Measurements from ENCODE around the gene TARS1. TPM values are rescaled to one million over a fixed set of nuclear protein-coding genes. Genes with fewer than 3 reads are reported as not detected.

The TARS1 gene
- total RNA-seq, 1 experiment from 2014 or later = 201 TPM

GRCh38 chr5:33472805-33473409 lies 32.1 kb downstream of the TARS1 start:
- BruUV-seq (replicated peaks) = no TSS peak
- Mint-ChIP-seq H3K27ac (ENCODE audit: unreplicated experiment) (no peak overlapping the region), H3K9me3 (ENCODE audit: low read depth, unreplicated experiment) (peaks cover 3% of the 10 kb centered on the region), H3K27me3 (ENCODE audit: unreplicated experiment) (no peaks in the 10 kb centered on the region), H3K36me3 (ENCODE audit: insufficient read depth, unreplicated experiment) (peaks cover 91% of the 10 kb centered on the region), H3K4me3 (ENCODE audit: low read depth, unreplicated experiment) (no peak overlapping the region), H3K4me1 (ENCODE audit: low read depth, unreplicated experiment) (peaks cover 8% of the 10 kb centered on the region)
- intact Hi-C loops (cut with micrococcal nuclease; ENCODE audit: unreplicated experiment) = no loop called here
- CTCF ChIA-PET = no interaction called here
- TF ChIP-seq CTCF (IDR thresholded peaks at IDR 0.05; ENCODE audit: unreplicated experiment) = no peak
- DNase-seq = no peak

- intact Hi-C loops (cut with micrococcal nuclease; ENCODE audit: unreplicated experiment) = no loop called here
- no peaks in the 10 kb centered on the region for H3K27me3 Mint-ChIP-seq (ENCODE audit: unreplicated experiment)
- BruUV-seq (replicated peaks) = no TSS peak
- no peak overlapping the region for H3K27ac Mint-ChIP-seq (ENCODE audit: unreplicated experiment)
- no peak overlapping the region for H3K4me3 Mint-ChIP-seq (ENCODE audit: low read depth, unreplicated experiment)
- H3K4me1 Mint-ChIP-seq (ENCODE audit: low read depth, unreplicated experiment) = peaks cover 8% of the 10 kb centered on the region
- no peak for DNase-seq
- peaks cover 81% of the 10 kb centered on the region for H3K36me3 Mint-ChIP-seq (ENCODE audit: insufficient read depth, unreplicated experiment)
- TF ChIP-seq CTCF (IDR thresholded peaks at IDR 0.05; ENCODE audit: unreplicated experiment) = no peak
- CTCF ChIA-PET = no interaction called here
- H3K9me3 Mint-ChIP-seq (ENCODE audit: low read depth, unreplicated experiment) = peaks cover 3% of the 10 kb centered on the region
Observed at GRCh38 chr5:33474004-33474403, 33.2 kb downstream of the TARS1 start.

GRCh38 chr5:33474931-33475499 lies 34.2 kb downstream of the TARS1 start:
- no TSS peak for BruUV-seq (replicated peaks)
- no peak for TF ChIP-seq CTCF (IDR thresholded peaks at IDR 0.05; ENCODE audit: unreplicated experiment)
- Mint-ChIP-seq H3K4me1 (ENCODE audit: low read depth, unreplicated experiment) (peaks cover 7% of the 10 kb centered on the region), H3K27ac (ENCODE audit: unreplicated experiment) (peak overlapping the region; percentile 19), H3K4me3 (ENCODE audit: low read depth, unreplicated experiment) (no peak overlapping the region), H3K27me3 (ENCODE audit: unreplicated experiment) (no peaks in the 10 kb centered on the region), H3K36me3 (ENCODE audit: insufficient read depth, unreplicated experiment) (peaks cover 71% of the 10 kb centered on the region), H3K9me3 (ENCODE audit: low read depth, unreplicated experiment) (peaks cover 3% of the 10 kb centered on the region)
- DNase-seq = no peak
- CTCF ChIA-PET = no interaction called here
- intact Hi-C loops (cut with micrococcal nuclease; ENCODE audit: unreplicated experiment) = no loop called here

- intact Hi-C loops (cut with micrococcal nuclease; ENCODE audit: unreplicated experiment) = no loop called here
- BruUV-seq (replicated peaks) = no TSS peak
- H3K4me1 Mint-ChIP-seq (ENCODE audit: low read depth, unreplicated experiment) = no peaks in the 10 kb centered on the region
- H3K4me3 Mint-ChIP-seq (ENCODE audit: low read depth, unreplicated experiment) = no peak overlapping the region
- H3K9me3 Mint-ChIP-seq (ENCODE audit: low read depth, unreplicated experiment) = peaks cover 3% of the 10 kb centered on the region
- no peak for DNase-seq
- H3K27me3 Mint-ChIP-seq (ENCODE audit: unreplicated experiment) = no peaks in the 10 kb centered on the region
- CTCF ChIA-PET = no interaction called here
- TF ChIP-seq CTCF (IDR thresholded peaks at IDR 0.05; ENCODE audit: unreplicated experiment) = no peak
- H3K36me3 Mint-ChIP-seq (ENCODE audit: insufficient read depth, unreplicated experiment) = peaks cover 64% of the 10 kb centered on the region
- H3K27ac Mint-ChIP-seq (ENCODE audit: unreplicated experiment) = peak overlapping the region; percentile 19
Observed at GRCh38 chr5:33475706-33476105, 34.9 kb downstream of the TARS1 start.
